Panc1 (cell line): Measurements from ENCODE around the gene QPCT. TPM values are rescaled to one million over a fixed set of nuclear protein-coding genes. Genes with fewer than 3 reads are reported as not detected.

Experiments
- ATAC-seq: fragments of 200-7000 bp; cut with Tn5 transposase; 2 replicates; pipeline ENCODE4 v1.9.1; 2020; ENCODE audit warnings: mild to moderate bottlenecking, moderate library complexity
- BruUV-seq: library from RNA; stranded (reverse); fragments of 400-500 nt; replicated peaks from 2 replicates; lab custom pipeline; 2021; lab: Mats Ljungman, UMichigan
- CTCF ChIA-PET: fragments of 300-600 bp; sonication (Branson Sonifier 250); formaldehyde crosslinking; loops from one replicate; lab custom pipeline; 2022; ENCODE audit warnings: antibody characterized with exemption; lab: Charles Lee
- POLR2A ChIA-PET: fragments of 300-600 bp; sonication (Branson Sonifier 250); formaldehyde crosslinking; loops from one replicate; lab custom pipeline; 2022; ENCODE audit warnings: antibody characterized with exemption; lab: Charles Lee
- DNase-seq: peaks from one replicate; pipeline ENCODE4 v3.0.0-alpha.2; 2010; ENCODE audit warnings: low read depth, low spot score
- H3K27ac ChIP-seq: 2 replicates; pipeline ENCODE4 v1.5.1; 2011; ENCODE audit warnings: mild to moderate bottlenecking, low read length, inconsistent platforms
- H3K27me3 ChIP-seq: fragments of 200-500 bp; sonication (Bioruptor generic); 2 replicates; pipeline ENCODE4 v1.6.0; 2014; ENCODE audit warnings: low read length, inconsistent platforms; ENCODE audit not compliant: control insufficient read depth, insufficient read depth
- H3K36me3 ChIP-seq: fragments of 200-500 bp; sonication (Bioruptor generic); 2 replicates; pipeline ENCODE4 v1.5.1; 2014; ENCODE audit warnings: inconsistent platforms, mild to moderate bottlenecking, low read length, moderate library complexity; ENCODE audit not compliant: control insufficient read depth, insufficient read depth
- H3K4me1 ChIP-seq: 2 replicates; pipeline ENCODE4 v1.5.1; 2011; ENCODE audit warnings: inconsistent platforms, mild to moderate bottlenecking, low read length, moderate library complexity; ENCODE audit not compliant: control insufficient read depth, insufficient read depth
- H3K4me3 ChIP-seq, 2 experiments: 2 replicates each; pipeline ENCODE4 v1.5.1; 2011 to 2012; ENCODE audit warnings: low read depth in 2 of 2, low read length in 2 of 2, mild to moderate bottlenecking in 2 of 2, inconsistent platforms in 1 of 2, moderate library complexity in 1 of 2
- H3K9me3 ChIP-seq: fragments of 200-500 bp; sonication (Bioruptor generic); 2 replicates; pipeline ENCODE4 v1.5.1; 2014; ENCODE audit warnings: low read depth, mild to moderate bottlenecking, inconsistent platforms, low read length, moderate library complexity; ENCODE audit not compliant: control insufficient read depth, insufficient read depth
- CTCF ChIP-seq: fragments of 450-650 bp; IDR thresholded peaks from 2 replicates; pipeline ENCODE4 v1.5.1; 2017; ENCODE audit warnings: mild to moderate bottlenecking
- POLR2AphosphoS5 ChIP-seq: IDR thresholded peaks from 2 replicates; pipeline ENCODE4 v1.6.1; 2012; ENCODE audit warnings: mild to moderate bottlenecking, low read depth, low read length, moderate library complexity
- REST ChIP-seq, 2 experiments: IDR thresholded peaks; 2 replicates each; pipeline ENCODE4 v1.6.1; 2011 to 2012; ENCODE audit warnings: low read depth in 2 of 2, control low read depth in 1 of 2, low read length in 1 of 2, mild to moderate bottlenecking in 1 of 2, moderate library complexity in 1 of 2; ENCODE audit not compliant: insufficient read depth in 1 of 2
- SIN3A ChIP-seq: IDR thresholded peaks from 2 replicates; pipeline ENCODE4 v1.6.1; 2012; ENCODE audit warnings: low read depth, mild to moderate bottlenecking, low read length, moderate library complexity, borderline replicate concordance; ENCODE audit not compliant: insufficient read depth
- TCF7L2 ChIP-seq: IDR thresholded peaks from 2 replicates; pipeline ENCODE4 v1.6.1; 2011; ENCODE audit warnings: mild to moderate bottlenecking, low read depth, low read length, inconsistent platforms
- in situ Hi-C: cut with HindIII; loops from 2 replicates; pipeline ENCODE4 v1.10.0; 2016; ENCODE audit warnings: low sequenced_read_pairs, low pct_unique_long_range_greater_than_20kb
- intact Hi-C: fragments of 100-400 bp; cut with micrococcal nuclease; formaldehyde crosslinking; loops from one replicate; pipeline ENCODE4 v1.10.0; 2022; ENCODE audit not compliant: unreplicated experiment
- total RNA-seq: library from RNA; stranded (reverse); gene quantifications from one replicate; pipeline ENCODE4 v1.2.1, GENCODE V29; 2021; ENCODE audit not compliant: unreplicated experiment

QPCT gene
- total RNA-seq, 1 experiment from 2014 or later = 2.3 TPM

- in situ Hi-C loops = no loop called here
- no TSS peak for BruUV-seq
- ChIA-PET POLR2A (interaction anchor here (0.5 kb wide), 1 partner anchor 78 kb away, joined by 3 read pairs; no protein-coding TSS in a partner anchor), CTCF (no interaction called here)
- no peak for DNase-seq
- TF ChIP-seq REST (IDR thresholded peaks at IDR 0.05; ENCODE audit: insufficient read depth in 1 of 2, low read depth in 2 of 2, low read length in 1 of 2) = no peak
- TF ChIP-seq POLR2AphosphoS5 = no peak
- no peak for TF ChIP-seq SIN3A
- TF ChIP-seq TCF7L2 = no peak
- no peak for TF ChIP-seq CTCF
- no peak overlapping the region for H3K4me3 ChIP-seq
- no peaks in the 10 kb centered on the region for H3K4me1 ChIP-seq
- intact Hi-C loops = no loop called here
- 0 out of 2 replicates have a peak, but pooled peaks cover 3% of the 10 kb centered on the region for H3K27me3 ChIP-seq
- no peaks in the 10 kb centered on the region for H3K9me3 ChIP-seq
- no peaks in the 10 kb centered on the region for H3K36me3 ChIP-seq
- H3K27ac ChIP-seq = no peak overlapping the region
- no peak for ATAC-seq
Measured at GRCh38 chr2:37367984-37368383, 23.6 kb downstream of the QPCT start.

GRCh38 chr2:37370666-37371065 lies 26.2 kb downstream of the QPCT start:
- CTCF ChIA-PET = no interaction called here
- POLR2A ChIA-PET = no interaction called here
- intact Hi-C loops (no loop called here), in situ Hi-C loops (no loop called here)
- ATAC-seq (no peak), DNase-seq (no peak)
- BruUV-seq = no TSS peak
- no peak overlapping the region for H3K4me3 ChIP-seq
- no peaks in the 10 kb centered on the region for H3K4me1 ChIP-seq
- H3K9me3 ChIP-seq = no peaks in the 10 kb centered on the region
- H3K27me3 ChIP-seq = peaks cover 8% of the 10 kb centered on the region; the same call in 1 of the 2 replicates
- no peaks in the 10 kb centered on the region for H3K36me3 ChIP-seq
- TF ChIP-seq POLR2AphosphoS5 (no peak), SIN3A (no peak), TCF7L2 (no peak), CTCF (no peak), REST (IDR thresholded peaks at IDR 0.05; ENCODE audit: insufficient read depth in 1 of 2, low read depth in 2 of 2, low read length in 1 of 2) (no peak)
- no peak overlapping the region for H3K27ac ChIP-seq
